ENCODE results near the gene ZNF462.

Gene ZNF462

DNA sequence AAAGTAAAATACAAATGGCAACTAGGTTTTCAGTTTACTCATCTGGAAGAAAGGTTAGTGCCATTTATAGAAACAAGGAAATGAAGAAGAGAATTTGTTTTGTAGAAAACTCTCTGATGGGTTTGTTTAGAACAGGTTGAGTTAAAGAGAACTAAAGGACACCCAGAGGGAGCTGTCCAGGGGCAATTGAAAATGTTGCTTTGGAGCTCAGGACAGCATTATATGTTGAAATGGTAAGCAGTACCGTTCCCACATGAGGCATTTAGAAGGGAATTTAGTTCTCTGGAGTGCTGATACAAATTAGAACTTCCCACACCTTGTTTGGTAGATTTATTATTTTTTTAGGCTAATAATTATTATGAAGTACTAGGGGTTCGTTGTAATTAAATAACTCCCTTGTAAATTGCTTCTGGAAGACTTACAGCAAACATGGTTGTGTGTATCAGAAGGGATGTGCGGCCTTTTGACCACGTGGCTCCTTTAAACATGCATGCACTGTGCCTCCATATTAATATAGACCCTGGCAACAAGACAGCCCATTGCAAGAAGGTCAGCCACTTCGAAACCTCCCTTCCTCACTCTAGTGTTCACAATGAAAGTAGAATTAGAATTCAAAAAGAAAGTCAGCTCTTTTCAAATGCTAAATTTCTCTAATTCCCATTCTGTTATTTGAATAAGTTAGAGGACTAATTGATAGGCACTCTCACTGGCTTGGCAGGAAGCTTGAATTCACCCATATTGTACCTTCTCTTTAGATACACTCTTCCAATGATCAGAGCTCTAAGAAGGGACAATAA, 71.7 kb downstream of the ZNF462 start:
- TF ChIP-seq NFIC (IDR thresholded peaks at IDR 0.05) (no peak), ZBTB7A (IDR thresholded peaks at IDR 0.05; ENCODE audit: low read depth) (no peak)
- TF ChIP-seq, protein P1, sequence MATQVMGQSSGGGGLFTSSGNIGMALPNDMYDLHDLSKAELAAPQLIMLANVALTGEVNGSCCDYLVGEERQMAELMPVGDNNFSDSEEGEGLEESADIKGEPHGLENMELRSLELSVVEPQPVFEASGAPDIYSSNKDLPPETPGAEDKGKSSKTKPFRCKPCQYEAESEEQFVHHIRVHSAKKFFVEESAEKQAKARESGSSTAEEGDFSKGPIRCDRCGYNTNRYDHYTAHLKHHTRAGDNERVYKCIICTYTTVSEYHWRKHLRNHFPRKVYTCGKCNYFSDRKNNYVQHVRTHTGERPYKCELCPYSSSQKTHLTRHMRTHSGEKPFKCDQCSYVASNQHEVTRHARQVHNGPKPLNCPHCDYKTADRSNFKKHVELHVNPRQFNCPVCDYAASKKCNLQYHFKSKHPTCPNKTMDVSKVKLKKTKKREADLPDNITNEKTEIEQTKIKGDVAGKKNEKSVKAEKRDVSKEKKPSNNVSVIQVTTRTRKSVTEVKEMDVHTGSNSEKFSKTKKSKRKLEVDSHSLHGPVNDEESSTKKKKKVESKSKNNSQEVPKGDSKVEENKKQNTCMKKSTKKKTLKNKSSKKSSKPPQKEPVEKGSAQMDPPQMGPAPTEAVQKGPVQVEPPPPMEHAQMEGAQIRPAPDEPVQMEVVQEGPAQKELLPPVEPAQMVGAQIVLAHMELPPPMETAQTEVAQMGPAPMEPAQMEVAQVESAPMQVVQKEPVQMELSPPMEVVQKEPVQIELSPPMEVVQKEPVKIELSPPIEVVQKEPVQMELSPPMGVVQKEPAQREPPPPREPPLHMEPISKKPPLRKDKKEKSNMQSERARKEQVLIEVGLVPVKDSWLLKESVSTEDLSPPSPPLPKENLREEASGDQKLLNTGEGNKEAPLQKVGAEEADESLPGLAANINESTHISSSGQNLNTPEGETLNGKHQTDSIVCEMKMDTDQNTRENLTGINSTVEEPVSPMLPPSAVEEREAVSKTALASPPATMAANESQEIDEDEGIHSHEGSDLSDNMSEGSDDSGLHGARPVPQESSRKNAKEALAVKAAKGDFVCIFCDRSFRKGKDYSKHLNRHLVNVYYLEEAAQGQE (IDR thresholded peaks at IDR 0.05; ENCODE audit: low read depth), result peak; percentile 33; the same call in 1 of the 2 replicates

DNA sequence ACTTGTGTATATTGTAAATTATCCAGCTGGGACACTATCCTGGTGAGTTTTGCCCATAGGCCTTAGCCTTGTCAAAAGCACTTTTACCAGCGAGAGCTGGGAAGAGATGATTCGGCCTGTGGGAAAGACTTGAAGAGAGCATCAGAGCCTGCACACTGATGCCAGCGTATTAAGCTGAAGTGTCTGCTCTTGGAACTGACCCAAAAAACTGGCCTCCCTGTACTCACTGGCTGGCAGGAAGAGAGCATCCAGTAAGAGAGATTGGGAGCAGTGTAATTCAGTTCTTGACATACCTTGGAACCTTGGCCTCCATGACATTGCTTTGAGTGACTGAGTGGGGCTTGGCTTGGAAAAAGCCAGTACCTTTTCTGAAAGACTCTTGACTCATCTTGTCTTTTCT, 73.7 kb downstream of the ZNF462 start:
- TF ChIP-seq RAD21 (IDR thresholded peaks at IDR 0.05; ENCODE audit: low read depth), result no peak
- no peak for TF ChIP-seq CEBPB (IDR thresholded peaks at IDR 0.05)
- TF ChIP-seq, protein P1 (IDR thresholded peaks at IDR 0.05; ENCODE audit: low read depth), result no peak
- no peak for TF ChIP-seq CREB1 (IDR thresholded peaks at IDR 0.05; ENCODE audit: low read depth)
- TF ChIP-seq TAF1 (IDR thresholded peaks at IDR 0.05; ENCODE audit: low read depth), result no peak
- TF ChIP-seq TCF12 (IDR thresholded peaks at IDR 0.05; ENCODE audit: low read depth), result no peak
- no peak for TF ChIP-seq NFIC (IDR thresholded peaks at IDR 0.05)
- TF ChIP-seq YY1 (IDR thresholded peaks at IDR 0.05; ENCODE audit: low read depth), result no peak
- TF ChIP-seq FOXM1 (IDR thresholded peaks at IDR 0.05; ENCODE audit: borderline replicate concordance, low read depth), result no peak
- TF ChIP-seq EP300 (IDR thresholded peaks at IDR 0.05; ENCODE audit: borderline replicate concordance), result no peak
- TF ChIP-seq TEAD4 (IDR thresholded peaks at IDR 0.05), result no peak
- no peak for TF ChIP-seq EGR1 (IDR thresholded peaks at IDR 0.05)
- no peak for TF ChIP-seq ZBTB7A (IDR thresholded peaks at IDR 0.05; ENCODE audit: low read depth)
- TF ChIP-seq, protein P2, sequence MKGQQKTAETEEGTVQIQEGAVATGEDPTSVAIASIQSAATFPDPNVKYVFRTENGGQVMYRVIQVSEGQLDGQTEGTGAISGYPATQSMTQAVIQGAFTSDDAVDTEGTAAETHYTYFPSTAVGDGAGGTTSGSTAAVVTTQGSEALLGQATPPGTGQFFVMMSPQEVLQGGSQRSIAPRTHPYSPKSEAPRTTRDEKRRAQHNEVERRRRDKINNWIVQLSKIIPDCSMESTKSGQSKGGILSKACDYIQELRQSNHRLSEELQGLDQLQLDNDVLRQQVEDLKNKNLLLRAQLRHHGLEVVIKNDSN (IDR thresholded peaks at IDR 0.05), result no peak
- TF ChIP-seq, protein P3, sequence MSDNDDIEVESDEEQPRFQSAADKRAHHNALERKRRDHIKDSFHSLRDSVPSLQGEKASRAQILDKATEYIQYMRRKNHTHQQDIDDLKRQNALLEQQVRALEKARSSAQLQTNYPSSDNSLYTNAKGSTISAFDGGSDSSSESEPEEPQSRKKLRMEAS (IDR thresholded peaks at IDR 0.05), result no peak

DNA sequence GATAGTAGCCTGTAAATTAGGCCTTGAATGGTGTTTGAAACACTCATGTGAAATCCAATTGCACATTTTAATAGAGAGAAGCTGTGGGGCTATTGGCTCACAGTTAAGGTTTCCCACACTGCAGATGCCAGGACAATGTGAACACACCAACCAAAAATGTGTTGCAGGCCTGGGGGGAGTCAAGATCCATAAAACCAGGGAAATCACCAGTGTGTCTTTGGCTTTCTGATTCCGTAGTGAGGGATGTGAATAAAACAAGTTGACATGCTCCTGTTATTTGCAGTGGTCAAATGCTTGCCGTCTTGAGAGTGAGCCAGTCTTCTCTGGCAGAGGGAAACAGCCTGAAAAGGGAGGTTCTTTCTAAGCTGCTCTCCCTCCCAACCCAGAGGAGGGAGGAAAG, 79.0 kb downstream of the ZNF462 start:
- TF ChIP-seq, protein P1 (IDR thresholded peaks at IDR 0.05; ENCODE audit: low read depth), result no peak
- no peak for TF ChIP-seq EGR1 (IDR thresholded peaks at IDR 0.05)
- no peak for TF ChIP-seq EP300 (IDR thresholded peaks at IDR 0.05; ENCODE audit: borderline replicate concordance)
- no peak for TF ChIP-seq TAF1 (IDR thresholded peaks at IDR 0.05; ENCODE audit: low read depth)
- TF ChIP-seq RAD21 (IDR thresholded peaks at IDR 0.05; ENCODE audit: low read depth), result no peak
- TF ChIP-seq, protein P2 (IDR thresholded peaks at IDR 0.05), result no peak
- TF ChIP-seq CEBPB (IDR thresholded peaks at IDR 0.05), result no peak
- no peak for TF ChIP-seq CREB1 (IDR thresholded peaks at IDR 0.05; ENCODE audit: low read depth)
- TF ChIP-seq YY1 (IDR thresholded peaks at IDR 0.05; ENCODE audit: low read depth), result no peak
- TF ChIP-seq ZBTB7A (IDR thresholded peaks at IDR 0.05; ENCODE audit: low read depth), result no peak
- TF ChIP-seq TCF12 (IDR thresholded peaks at IDR 0.05; ENCODE audit: low read depth), result no peak
- TF ChIP-seq, protein P3 (IDR thresholded peaks at IDR 0.05), result no peak
- TF ChIP-seq FOXM1 (IDR thresholded peaks at IDR 0.05; ENCODE audit: borderline replicate concordance, low read depth), result no peak
- no peak for TF ChIP-seq NFIC (IDR thresholded peaks at IDR 0.05)
- no peak for TF ChIP-seq TEAD4 (IDR thresholded peaks at IDR 0.05)

Data from Ishikawa (cell line).